Islet precursor cell (in vitro differentiated cells): ENCODE results near the gene SLC13A2.

Experiments
- DNase-seq: peaks from one replicate; pipeline ENCODE4 v3.0.0-alpha.2; 2018

Gene SLC13A2

DNA sequence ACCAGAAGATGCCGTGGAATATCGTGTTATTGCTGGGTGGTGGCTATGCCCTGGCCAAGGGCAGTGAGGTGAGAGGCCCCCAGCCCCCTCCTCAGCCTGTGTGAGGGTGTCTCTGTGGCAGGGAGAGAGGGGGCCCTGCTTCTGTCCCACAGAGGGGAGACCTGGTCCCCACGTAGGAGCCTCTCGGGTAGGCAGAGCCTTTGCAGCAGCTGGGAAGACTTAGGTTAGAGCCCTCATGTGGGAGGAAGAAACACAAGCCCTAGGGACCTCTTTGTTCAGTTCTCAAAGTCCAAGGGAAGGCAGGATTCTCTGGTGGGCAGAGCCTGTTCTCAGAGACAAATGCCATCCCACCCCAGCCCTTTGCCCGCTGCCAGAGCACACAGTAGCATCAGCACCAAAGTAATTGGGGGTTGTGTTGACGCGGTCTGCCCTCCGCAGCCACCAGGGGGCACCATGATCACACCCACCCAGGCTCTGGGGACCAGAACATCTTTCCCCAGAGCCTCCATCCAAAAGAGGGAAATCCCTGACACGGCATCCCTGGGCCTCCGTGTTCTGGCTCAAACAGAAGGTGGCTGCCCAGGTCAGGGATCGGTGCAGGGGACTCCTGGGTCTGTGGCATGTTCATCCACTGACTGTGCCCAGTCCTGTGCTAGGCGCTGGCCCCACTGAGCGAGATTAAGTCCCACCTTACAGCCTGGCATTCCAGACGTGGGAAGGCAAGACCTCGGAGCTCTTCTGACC lies 21.2 kb downstream of the SLC13A2 start:
- DNase-seq: peak; percentile 90

DNA sequence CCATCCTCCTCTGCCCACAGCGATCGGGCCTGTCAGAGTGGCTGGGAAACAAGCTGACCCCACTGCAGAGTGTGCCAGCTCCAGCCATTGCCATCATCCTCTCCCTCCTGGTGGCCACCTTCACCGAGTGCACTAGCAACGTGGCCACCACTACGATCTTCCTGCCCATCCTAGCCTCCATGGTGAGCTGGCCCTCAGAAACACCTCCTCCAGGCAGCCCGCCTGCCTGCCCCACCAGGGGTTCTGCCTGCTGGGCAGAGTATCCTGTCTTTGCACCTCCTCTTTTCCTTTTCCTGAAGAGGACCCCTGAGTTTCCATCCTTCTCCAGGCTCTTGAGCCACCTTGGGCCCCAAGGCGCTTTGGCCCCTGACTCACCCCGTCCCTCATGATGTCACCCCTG lies 22.2 kb downstream of the SLC13A2 start:
- no peak for DNase-seq

DNA sequence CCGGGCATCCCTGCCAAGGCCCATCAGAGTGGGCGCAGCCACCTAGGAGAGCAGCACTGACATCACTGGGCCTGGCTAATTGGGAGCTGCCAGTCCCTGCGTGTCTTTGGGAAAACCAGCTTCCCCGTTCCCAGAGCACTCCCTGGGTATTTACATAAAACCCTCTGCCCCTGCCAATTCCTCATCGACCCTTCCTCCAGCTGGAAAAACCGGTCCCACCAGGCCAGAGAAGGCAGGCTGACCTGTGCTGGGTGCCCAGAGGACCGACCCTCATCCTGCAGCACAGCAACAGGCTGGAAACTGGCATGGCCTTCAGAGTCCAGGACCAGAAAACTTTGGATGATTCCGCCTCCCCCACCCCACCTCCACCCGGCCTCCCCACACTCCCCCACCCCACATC lies 24.5 kb downstream of the SLC13A2 start:
- DNase-seq: peak; percentile 88

DNA sequence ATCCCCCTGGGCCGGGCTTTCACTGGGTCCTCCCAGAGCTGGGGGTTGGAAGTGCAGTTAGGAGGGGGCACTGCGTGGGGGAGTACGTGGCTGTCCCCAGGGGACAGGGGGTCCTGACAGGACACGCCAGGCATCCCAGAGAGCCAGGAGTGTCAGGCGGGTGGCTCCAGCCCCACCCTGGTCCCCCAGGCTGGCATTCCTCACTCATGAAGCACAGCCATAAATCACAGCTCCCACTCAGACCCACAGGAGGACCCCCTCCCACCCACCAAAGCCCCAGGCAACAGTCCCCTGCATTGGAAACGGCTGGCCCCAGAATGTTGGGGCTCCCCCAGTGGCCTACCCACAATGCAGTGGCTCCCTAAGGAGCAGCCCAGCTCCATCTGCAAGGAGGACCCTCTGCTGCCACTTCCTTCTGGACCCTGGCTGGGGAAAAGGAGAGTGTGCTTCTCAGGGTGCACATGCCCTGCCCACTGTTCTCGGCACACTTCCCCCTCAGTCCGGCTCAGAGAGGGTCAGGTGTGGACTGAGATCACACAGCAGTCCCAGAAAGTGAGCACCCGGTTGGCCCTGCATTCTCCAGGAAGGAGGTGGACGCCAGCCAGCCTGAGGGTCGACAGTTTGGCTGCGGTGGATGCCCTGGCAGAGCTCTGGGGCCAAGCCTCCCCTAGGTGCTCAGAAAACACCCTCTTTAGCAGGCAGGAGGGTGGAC lies 25.4 kb downstream of the SLC13A2 start:
- no peak for DNase-seq

DNA sequence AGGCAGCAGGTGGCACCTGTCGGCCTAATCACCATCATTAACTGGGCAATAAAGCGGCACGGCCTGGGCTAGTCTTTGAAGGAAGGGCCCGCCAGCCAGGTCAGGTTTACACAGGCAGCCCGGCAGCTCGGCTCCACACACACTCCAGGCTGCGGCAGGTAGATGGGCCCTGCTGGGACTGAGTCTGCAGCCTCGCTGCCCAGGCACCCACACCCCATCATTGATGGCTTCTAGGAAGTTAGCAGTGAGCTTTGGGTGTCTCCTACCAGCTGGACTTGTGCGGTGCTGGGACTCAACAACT lies 25.9 kb downstream of the SLC13A2 start:
- no peak for DNase-seq

DNA sequence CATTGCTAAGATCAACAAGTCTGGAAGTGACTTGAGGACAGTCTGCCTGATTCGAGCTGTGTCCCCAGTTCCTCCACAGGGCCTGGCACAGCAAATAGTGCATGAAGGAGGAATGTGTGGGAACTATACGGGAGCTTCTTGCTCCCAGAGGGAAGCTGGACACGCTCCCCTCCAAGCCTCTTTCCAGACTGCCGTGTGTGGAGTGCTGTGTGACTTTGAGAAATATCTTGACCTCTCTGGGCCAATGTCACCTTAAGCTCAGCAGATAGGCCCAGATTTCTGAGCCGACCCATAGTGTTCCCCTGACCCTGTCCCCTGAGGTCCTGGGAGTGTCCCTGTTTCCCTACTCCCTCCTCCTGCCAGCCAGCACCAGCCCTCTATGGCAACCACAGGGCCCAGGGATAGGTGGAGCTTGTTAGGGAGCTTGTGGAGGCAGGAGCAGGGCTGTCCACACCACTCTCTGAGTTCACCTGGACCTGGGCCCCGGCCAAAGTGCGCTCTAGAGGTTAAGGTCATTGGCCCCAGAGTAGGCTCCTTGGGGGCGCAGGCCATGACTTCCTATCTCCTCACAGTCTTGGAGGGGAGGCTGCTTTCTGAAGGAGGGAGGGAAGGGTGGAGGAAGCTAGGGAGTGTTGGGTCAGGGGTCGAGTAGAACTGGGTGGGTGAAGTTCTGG lies 26.4 kb downstream of the SLC13A2 start:
- DNase-seq: no peak

DNA sequence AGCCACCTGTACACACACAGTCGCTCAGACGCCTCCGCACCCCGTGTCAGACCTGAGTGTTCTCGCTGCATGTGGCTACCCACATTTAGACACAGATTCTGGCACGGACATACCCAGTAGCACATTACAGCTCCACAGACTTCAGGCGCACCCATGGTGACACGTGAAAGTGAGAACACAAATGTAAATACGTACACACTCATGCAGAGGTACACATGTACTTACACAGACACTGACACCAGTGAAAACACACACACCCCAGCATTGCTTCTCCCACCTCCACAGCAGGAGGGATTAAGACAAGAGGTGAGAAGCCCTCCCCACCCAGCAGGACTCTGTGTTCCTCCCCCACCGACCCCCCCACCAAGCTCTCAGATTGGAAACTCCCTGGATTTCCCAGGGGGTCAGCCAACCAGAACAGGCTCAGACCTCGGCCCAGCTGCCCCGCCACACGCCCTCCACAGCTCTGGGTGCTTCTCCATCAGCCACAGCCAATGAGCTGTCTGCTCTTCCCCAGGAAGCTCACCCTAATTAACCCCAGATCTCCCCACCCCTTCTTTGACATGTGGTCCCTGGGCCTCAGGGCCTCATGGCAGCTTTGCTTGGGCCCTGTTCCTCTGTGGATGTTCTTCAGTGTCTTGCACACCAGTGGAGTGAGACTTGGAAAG lies 27.4 kb downstream of the SLC13A2 start:
- DNase-seq: no peak

DNA sequence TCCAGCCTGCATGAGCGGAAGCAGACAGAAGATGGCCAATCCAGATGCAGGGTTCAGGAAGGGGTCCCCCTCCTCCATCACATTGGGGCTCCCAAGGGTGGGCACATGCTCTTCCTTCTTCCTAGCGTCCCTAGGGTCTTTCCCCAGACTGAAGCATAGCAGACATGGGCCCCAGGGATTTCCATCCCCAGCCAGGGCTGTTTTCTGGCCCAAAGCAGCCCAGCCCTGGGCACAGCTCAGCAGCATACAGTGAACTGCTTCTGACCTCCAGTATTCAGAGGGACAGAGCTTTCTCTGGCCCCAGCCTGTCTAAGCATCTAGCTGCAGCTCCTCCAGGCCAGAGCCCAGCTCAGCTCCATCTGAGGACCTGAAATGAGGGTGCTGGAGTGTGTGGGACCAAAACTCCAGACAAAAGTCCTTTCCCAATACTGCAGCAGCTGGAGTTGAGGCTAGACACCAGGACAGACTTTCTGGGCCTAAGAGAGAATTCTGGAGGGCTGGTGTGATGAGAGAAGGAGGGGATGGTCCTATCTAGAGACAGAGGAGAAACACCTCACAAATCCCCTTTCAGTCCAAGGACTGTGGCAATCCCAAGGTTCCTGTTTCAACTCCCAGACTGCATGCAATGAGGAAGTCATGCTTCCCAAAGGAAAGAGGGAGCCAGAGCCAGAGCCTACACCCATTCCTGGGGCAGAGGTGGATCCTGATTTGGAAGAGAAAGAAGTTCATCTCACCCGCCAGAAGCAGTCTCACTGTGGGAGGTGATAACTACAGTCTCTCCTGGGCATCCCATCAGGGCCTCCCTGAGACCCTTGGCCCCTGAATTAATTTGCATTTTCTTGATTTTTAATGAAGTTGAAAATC lies 28.2 kb downstream of the SLC13A2 start:
- no peak for DNase-seq

DNA sequence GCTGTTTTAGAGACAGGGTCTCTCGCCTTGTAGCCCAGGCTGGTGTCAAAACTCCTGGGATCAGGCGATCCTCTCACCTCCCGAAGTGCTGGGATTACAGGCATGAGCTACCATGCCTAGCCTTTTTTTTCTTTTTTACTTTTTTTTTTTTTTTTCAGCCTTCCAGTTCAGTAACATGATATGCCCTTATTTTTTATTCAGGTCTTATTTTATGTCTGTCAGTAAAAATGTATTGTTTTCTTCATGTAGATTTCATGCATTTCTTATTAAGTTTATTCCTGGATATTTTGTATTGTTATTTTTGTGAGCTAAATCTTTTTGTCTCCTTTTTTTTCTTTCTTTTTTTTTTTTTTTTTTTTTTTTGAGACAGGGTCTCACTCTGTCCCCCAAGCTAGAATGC lies 30.0 kb downstream of the SLC13A2 start:
- DNase-seq: no peak

DNA sequence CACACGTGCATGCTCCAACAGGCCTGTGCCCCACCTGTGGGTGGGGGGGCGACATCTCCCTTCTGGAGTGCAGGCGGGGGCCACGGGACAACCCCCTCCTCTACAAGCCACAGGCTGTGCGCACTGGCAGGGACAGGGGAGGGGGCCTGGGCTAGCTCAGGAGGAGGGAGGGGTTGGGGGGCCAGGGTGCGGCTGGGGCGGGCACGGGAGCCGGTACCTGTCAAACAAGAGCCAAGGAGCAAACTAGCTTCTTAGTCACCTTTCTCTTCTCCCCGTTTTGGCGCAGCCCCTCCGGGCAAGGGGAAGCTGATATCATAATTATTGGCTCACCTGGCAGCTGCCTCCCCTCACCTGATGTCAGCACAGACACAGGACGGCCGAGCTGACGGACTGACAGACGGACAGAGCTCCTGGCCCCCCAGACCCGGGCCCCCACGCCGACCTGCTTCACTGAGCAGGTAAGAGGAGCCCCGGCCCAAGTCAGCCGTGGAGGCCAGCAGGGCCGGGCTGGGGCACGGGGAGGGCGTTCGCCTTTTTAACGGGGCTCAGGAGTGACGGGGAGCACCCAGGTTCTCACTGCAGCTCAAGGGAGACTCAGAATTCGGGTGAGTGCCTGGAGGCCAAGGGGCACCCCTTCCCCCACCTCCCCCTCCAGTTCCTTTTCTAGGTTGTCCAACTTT lies 32.7 kb downstream of the SLC13A2 start, which contains the start of gene FOXN1:
Gene FOXN1 (plus strand): TSS at position 363 of the 680 bp plus-strand sequence. CDS start 17,622 bp downstream, outside the sequence.
- DNase-seq: no peak

DNA sequence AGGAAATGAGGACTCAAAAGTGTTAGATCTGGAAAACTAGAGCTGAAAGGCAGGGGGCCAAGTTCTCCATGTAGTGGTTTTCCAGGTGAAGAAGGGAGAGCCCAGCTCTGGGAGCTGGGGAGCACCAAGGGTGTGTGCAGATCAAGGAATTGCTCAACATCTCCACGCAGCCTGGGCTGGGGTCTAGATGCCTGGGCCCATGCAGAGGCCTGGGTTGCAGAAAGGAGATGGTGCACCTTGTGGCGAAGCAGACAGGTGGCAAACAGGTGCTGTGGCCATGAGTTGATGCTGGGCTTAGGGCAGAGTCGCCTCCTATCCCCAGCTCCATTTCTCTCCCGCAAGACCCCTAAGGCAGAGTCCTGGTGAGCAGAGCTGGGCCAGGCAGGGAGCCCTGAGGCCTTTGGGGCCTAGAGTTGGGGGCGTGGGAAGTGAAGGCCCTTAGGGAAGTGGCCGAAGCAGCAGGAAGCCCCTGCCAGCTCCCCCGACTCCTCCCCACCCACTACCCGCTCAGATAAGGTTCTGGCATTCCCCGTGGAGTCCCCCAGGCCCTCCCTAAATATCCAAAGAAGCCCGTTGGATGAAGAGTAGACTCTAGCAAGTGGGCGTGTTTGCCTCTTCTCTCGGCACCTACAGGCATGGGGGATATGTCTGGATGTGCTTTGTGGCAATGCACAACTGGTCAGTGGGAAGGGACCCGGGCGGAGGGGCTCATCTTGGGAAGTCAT lies 33.5 kb downstream of the SLC13A2 start:
- DNase-seq: no peak

DNA sequence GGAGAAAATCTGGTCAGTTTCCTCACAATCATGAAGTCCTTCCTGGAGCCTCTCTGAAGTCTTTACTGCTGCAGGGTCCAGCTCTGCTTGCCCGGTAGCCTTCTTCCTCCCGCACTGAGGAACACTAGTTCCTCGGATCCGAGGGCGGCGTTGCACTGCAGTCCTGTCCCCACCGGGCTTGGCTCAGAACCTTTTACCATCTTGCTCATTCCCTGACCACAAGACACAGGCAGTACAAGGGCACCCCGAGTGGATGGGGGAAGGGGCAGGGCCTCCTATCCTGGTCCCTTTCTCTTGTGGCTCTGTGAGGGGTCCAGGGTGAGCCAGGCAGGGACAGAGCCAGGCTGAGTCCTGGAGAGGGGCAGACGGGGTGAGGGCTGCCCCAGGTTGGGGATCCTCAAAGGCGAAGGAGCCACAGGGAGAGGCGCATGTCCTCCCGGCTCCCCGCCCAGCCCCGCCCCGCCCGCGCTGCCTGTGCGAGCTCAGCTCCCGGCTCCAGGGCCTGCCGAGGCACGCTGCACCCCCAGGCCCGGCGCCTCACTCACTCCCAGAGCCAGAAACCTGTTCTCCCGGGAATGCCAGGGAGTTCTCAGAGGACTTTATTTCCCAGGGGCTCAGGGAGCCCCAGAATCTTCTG lies 34.2 kb downstream of the SLC13A2 start:
- DNase-seq: no peak

DNA sequence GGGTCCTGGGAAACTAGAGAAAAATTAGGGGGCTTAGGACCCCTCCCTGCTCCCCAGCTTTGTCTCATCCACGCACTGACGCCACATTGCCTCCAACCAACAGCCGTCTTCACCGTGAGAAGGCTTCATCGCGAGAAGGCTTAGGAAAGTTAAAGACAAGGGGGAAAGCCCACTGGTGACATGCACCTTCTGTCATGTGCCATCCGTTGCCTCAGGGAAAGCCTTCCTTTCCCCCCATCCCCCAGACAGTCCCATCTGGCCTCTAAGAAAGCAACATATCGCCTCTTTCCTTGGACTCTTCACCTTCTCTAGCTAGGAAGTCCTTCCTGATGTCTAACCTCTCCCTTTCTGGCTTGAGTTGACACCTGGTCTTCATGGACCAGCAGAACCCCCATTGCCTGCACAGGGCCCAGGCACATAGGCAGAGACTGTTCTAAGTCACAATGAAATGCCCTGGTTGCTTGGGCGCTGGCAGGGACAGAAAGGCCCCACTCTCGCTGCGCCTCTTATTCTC lies 34.8 kb downstream of the SLC13A2 start:
- no peak for DNase-seq

DNA sequence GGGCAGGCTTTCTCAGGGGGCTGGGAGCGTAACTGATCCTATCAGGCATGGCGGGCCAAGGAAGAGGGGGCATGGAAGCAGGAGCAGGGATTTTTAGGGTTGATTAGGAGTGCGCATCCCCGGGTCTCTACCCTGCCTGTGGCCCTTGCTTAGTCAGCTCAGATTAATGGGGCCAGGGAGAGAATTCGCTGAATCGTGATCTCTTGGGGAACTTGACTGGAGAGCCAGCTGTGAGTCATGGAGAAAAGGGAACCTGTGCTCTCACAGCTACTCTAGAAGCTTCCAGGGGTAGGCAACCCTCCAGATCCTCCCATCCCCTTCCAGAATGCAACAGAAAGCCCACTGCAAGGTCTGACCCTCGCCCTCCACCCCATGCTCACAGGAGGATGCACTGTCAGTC lies 36.3 kb downstream of the SLC13A2 start:
- DNase-seq: no peak

DNA sequence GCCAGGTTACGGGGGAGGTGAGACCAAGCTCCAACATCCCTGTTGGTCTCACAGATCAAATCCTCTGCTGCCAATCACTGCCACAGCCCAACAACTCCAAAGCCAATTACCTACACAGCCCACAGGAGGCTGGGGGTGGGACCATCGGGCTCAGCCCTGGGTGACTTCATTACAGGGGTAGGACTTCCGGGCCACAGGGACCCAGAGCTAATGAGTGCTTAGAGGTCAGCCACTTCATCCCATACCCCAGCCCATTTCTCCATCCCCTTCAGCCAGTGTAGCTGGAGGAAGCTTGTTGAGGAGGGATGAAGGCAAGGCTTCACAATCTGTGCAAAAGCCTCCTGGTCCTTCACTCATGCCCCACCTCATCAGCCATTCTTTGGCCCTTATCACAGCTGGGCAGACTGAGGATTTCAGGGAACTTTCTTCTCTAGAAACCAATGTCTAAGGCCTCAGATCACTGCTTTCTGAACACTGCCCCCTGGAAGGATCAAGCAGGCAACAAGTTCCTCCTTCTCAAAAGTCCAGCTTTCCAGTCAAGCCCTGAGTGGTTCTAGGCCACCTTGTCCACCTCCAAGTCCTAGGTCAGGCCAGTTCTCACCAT lies 38.5 kb downstream of the SLC13A2 start:
- DNase-seq: no peak

DNA sequence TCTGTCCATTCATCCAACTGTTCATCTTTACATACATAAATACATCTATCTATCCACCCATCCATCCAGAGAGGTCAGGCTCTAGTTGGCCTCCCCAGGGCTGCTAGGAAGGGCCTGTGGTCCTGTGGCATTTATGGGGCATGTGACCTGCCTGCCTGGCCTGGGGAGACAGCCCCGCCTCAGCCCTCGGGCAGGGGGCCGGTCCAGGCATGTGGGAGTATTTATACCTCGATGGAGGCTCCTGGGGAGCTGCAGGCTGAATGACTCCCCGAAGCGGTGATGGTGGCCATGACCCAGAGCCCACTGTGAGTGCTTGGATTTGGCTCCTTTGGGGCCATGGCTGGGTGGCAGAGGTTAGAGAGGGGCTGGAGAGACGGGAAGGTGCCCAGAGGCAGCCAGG lies 40.0 kb downstream of the SLC13A2 start:
- no peak for DNase-seq

DNA sequence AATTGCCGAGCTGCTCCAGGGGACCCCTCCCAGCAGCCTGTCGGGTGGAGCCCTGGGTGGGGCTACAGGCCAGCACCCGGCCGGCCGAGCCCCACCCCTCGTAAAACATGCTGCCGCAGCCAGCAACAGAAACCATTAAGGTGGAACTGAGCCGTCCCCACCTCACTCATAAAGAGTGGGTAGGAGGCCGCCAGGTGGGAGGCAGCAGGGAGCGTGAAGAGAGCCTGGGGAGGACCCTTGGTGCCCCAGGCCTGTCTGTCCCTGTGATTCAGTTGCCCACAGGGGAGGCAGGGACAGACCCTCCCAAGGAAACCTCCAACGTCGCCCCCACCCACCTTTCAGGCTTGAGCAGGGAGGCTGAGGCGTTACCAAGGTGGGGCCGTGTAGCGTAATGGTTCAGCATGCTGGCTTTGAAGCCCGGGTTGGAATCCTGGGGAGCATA lies 41.1 kb downstream of the SLC13A2 start:
- no peak for DNase-seq

DNA sequence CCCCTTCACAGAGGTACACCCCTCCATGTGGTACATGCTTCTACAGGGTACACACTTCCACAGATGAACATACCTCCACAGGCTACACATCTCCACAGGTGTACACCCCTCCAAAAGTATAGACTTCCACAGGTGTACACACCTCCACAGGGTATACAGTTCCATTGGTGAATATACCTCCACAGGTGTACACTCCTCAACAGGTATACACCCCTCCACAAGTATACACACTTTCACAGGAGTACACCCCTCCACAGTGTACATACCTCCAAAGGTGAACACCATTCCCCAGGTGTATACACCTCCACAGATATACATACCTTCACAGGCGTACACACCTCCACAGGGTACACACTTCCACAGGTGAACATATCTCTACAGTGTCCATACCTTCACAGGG lies 42.1 kb downstream of the SLC13A2 start:
- no peak for DNase-seq

DNA sequence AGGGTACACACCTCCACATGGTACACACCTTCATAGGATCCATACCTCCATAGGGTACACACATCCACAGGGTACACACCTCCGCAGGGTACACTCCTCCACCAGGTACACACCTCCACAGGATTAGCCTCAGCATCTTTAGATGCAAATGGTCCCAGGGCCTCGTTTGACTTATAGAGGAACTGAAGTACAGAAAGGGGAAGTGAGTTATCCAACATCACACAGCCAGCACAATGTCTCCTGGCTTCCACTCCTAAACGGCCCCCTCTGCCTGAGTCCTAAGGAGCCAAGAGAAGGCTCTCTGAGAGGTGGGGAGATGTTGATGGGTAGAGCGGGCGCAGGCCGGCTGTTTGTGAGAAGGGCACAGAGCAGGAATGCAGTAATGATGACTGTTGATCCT lies 44.7 kb downstream of the SLC13A2 start:
- DNase-seq: no peak

DNA sequence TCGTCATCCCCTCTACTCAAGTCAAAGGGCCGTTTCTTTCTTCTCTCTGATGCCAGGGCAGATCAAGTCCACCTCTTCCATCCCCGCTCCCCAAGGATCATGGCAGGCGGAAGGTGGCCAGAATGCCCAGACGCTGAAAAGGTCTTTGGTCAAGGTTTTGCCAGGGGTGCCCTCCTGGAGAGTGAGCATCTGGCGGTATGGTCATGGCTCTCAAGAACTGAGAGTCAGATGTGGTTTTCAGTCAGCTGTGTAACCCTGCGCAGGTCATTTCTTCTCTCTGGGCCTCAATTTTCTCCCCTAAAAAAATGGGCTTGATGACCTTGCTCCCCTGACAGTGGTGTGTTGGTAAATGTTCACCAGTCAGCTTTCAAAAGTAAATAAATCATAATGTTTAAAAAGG lies 45.1 kb downstream of the SLC13A2 start:
- DNase-seq: no peak
